ENCODE results near the gene MICAL2. TPM values are rescaled to one million over a fixed set of nuclear protein-coding genes. Genes with fewer than 3 reads are reported as not detected.
A peak's percentile ranks its signal among the peaks of the same experiment; 100 is the strongest.

The MICAL2 gene
- total RNA-seq, 1 experiment from 2014 or later, result 148 TPM

DNA sequence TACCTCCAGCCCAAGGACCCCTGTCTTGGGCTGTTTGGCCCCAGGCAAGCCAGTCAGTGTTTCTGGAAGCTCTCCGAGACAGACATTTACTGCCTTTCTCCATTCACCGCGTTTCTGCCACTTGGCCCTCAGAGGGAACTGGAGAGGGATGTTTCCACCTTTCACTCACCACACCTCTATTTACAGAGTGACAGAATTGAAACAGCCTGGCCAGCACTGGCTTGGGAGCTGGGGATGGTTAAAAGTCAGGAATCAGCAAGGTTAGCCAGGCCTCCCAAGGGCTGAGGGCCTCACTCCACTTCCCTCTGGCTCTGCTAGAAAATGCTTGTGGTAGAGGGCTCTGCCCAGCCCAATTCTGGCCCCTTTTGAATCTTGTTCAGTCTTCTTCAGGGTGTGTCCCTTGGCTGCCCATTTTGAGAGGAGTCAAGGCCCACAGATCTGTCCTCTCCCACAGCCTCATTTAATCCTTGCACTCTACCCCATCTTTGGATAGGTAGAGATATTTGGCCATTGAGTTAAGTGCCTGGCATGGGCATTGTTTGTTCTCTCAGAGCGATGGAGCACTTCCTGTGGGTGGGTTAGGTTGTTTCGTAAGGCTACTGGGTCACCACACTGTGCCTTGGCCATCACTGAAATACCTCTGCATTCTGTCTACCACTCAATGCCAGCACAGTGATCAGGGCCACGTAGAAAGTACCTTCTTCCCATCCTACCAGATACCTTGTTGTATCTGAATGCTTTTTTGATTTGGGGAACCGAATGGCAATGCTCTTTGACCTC, 119.2 kb downstream of the MICAL2 start:
- DNase-seq (ENCODE audit: low spot score), result no peak

DNA sequence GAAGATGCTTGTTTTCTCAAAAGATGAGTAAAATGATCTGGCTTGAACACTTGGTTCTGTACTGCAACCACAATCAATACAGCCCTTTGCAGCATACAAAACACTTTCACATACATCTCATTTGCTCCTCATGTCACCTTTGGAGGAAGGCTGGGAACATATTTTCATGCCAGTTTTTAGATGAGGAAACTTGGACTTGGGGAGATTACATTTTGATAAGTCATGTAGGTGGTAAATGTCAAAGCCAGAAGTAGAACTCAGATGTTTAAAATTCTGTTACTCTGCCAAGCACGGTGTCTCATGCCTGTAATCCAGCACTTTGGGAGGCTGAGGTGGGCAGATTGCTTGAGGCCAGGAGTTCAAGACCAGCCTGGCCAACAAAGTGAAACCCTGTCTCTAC, 121.8 kb downstream of the MICAL2 start:
- peak; percentile 57 for DNase-seq (ENCODE audit: low spot score)

DNA sequence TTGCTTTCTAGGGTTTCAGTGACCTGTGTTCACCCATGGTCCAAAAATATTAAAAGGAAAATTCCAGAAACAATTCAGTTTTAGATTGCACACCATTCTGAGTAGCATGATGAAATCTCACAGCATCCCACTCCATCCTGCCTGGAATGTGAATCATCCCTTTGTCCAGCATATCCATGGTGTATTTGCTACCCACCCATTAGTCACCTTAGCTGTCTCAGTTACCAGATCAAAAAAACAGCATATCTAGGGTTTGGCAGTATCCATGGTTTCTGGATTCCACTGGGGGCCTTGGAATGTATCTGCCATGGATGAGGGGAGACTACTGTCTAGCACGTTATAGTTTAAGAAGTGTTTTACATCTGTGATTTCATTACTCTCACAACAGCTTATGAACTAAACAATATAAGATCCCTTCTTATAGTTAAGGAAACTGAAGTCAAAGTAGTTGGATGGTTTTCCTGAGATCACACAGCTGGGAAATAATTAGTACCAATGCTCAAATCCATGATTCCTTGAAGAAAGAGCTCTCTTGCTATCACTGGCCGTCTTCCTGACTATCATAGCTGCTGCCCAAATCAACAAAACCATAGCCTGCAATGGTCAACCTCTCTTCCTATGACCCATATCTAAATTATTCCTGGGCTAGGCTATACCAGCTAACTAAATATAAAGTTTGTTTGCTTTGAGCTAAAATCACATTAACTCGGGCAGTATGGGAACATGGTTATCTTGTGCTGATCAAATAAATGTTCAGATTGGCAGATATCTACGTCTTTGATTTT, 122.6 kb downstream of the MICAL2 start:
- DNase-seq (ENCODE audit: low spot score), result peak; percentile 94

DNA sequence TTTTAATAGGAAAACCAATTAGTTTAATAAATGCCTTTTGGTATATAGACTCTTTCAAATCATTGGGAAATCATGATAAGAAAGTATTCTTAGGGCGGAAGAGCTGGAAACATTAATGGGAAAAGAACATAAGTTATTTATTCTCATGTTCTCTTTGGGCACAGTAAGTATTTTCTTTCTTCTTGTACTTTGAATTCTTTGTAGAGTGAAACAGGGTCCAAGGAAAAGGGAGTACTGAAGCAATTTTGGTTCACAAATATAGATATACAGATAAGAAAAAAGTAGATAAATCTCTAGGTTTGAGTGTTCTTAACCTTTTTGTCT, 123.2 kb downstream of the MICAL2 start:
- no peak for DNase-seq (ENCODE audit: low spot score)

DNA sequence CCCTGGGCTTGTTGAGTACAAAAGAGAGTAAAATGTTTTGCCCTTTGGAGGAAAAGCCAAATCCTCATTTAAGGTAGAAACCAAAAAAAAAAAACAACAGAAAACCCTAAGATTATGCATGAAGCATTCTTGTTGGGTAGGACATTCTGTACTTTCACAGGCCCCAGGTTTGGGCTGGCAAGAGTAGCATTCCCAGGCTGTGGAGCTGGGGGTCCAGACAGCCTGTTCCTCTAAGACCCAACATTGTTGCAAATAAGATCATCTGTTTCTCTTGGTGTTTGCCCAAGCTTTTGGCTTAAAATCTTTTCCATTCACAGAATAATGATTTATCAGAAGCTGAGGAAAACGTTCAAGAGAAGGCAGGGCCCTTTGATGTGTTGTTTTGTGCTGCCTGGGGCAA, 123.8 kb downstream of the MICAL2 start:
- DNase-seq (ENCODE audit: low spot score), result no peak

DNA sequence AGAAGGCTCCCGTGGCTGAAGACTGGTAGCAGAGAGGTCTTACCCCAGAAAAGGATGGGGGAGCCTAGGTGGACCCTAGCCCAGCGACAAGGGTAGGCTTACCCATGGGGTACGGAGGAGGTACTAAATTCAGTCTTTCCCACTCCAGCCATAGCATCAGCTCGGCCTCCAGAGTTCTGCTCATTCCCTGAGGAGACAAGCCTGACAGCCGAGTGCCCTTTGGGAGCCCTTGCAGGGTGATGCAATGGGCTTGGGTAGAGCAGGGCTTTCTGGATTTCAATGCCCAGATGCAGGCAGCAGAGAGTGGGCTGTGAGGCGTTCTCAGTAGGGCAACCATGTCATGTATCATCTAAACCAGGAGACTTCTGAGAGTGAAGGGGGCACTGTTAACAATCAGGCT, 124.7 kb downstream of the MICAL2 start:
- DNase-seq (ENCODE audit: low spot score), result no peak

DNA sequence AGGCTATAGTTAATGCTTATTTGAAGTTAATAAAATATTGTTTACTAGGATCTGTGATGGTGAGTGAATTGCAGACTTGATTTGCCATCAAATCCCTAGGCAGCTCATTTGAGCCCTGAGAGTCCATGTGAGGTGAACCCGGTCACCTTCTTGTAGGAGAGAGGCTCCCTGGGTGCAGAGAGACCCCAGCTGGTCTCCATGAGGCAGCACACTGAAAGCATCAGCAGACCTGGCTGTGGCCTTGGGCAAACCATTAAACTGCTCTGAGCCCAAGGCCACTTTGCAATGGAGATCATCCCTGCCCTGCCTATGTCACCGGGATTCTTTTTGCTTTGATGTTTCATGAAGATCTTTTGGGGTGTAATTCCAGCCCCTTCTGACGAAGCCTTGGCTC, 125.2 kb downstream of the MICAL2 start:
- peak; percentile 44 for DNase-seq (ENCODE audit: low spot score)

DNA sequence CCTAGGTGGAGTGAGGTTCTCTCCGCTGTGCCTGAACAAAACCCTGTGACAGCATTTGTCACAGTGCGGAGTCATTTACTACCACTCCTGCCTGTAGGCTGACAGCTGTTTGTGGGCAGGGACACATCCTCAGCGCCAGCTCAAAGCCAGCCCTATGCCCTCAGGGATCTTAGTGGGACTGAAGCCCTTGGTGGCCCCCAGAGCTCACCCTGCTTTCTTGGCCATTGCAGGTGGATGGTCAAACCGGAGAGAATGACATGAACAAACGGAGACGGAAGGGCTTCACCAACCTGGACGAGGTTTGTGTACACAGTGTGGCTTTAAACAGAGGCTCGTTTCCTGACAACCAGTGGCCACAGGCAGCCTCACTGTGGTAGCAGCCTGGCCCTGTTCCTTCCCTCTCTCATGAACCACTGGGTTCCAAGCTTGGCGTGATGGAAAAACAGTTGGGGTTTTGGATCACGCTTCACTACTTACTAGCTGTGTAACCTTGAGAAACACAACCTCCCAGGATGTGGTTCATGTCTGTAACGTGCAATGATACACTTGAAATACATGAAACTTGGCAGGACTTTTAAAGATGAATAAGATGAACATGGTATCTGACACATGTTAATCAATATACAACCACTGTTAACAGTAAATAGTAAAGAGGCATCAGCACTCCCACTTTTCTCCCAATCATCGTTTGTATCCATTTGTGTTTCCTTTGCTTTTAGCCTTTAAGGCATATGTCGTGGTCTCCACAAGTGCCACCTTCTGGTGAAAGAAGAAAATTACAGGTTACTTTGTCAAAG, 125.8 kb downstream of the MICAL2 start:
- peak; percentile 74 for DNase-seq (ENCODE audit: low spot score)

DNA sequence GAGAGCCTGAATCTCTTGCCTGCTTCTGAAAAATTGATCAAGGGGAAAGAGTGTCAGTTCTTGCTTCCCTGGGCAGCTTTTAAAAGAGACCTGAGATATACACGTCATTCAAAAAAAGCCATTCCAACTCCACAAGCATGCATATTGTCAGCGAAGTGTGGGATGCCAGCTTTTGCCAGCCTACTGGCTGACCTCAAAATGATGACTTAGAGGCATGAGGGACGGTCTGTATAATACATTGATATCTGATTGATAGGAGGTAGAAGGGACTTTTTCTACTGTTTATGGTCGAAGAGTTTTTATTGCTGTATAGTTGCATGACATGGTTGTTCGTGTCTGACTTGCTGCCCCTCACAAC, 126.3 kb downstream of the MICAL2 start:
- no peak for DNase-seq (ENCODE audit: low spot score)

DNA sequence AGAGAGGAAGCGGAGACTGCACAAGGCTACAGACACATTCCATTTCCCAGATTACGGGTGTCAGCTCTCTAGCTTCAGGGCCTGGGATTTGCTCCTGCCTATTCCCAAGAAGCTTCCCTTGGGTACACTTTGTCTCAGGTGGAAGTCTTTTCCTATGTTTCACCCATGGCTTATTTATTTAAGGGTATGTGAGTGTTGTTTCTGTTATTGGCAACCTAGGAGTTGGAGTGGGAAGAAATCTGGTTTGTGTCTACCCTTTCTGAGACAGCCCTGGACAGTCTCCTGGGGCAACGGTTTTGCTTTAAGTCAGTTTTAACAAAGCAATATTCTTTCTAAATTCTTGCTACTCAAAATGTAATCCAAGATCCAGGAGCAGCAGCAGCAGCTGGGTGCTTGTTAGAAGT, 127.0 kb downstream of the MICAL2 start:
- DNase-seq (ENCODE audit: low spot score), result no peak

DNA sequence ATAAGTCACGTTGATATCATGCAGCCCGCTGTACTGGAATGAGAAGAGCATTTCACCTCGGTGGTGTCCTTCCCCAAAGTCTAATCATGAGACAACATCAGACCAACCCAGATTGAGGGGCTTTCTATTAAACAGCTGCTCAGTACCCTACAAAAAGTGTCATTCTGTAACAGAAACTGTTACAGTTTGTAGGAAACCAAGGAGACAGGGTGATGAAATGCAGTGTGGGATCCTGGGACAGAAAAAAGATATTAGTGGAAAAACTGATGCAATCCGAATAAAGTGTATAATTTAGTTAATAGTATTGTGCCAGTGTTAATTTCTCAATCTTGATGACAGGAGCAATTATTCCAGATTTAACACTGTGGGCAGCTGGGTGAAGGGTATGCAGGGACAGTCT, 128.0 kb downstream of the MICAL2 start:
- DNase-seq (ENCODE audit: low spot score), result no peak

DNA sequence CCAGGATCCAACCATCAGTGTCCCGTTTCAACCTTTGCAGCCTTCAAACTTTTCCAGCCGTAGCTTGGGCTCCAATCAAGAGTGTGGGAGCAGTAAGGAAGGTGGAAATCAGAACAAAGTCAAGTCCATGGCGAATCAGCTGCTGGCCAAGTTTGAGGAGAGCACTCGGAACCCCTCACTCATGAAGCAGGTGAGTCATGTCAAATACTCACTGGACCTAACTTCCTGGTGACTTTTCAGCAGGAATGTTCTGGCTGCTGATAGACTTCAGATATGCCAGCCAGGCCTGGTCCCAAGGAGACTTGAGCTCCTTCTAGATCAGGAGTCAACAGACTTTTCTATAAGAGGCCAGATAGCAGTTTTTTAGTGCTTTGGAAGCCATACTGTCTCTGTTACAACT, 129.0 kb downstream of the MICAL2 start:
- peak; percentile 18 for DNase-seq (ENCODE audit: low spot score)

DNA sequence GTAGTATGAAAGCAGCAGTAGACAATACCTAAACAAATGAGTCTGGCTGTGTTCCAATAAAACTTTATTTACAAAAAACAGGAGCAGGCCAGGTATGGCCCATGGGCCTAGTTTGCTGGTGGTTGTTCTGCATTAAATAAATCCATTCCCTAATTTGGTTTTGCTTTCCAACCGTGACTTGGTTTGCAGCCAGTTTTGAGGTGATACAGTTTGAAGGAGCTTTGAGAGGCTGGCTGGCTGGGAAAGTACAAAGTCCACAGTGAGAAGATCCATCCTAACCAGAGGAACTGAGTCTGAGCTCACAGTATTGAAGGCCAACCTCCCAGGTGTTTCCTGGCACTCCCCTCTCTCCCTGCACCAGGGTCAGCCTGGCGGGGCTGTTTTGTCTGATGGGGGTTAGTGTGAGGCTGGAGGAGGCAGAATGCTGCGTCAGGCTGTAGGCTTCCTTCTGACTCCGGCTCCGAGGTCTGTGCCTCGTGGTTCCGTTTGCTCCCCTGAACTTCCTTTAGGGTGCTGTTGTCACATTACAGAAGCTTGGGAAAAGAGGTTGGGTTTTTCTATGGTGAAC, 129.5 kb downstream of the MICAL2 start:
- DNase-seq (ENCODE audit: low spot score), result no peak

DNA sequence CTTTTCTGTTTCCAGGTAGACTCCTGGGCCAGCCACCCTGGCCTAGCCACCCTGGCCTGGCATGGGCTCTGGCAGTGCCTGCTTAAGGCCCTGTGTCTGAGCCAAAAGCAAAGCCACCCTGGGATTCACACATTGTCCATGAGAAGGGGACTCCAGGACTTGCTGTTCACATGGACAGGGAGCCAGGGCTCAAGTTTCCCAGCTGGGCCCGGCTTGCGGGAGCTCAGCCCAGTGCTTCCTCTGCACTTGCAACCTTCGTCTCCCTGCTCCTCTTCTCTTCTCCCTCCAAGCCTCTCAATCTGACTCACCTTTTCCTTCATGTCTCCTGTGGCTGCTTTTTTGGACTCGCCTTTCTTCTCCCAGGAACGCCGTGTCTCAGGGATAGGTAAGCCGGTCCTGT, 130.3 kb downstream of the MICAL2 start:
- no peak for DNase-seq (ENCODE audit: low spot score)

DNA sequence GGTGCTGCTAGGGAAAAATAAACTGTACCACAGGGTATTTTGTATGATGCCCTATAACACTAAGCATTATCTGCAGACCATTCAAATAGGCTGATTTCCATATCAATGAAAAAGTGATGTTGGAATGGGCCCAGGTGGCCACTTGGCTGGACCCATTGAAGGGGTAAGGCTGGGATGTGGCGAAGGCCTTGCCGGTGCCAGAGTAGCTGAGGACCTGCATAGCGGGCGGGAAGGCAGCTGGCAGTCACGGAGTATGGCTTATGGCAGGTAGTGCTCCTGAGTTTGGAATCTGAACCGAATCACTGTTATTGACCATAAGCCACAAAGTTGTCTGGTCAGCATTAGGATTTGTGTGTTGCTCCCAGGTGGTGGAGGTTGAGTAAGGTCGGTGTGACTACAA, 131.0 kb downstream of the MICAL2 start:
- DNase-seq (ENCODE audit: low spot score), result no peak

DNA sequence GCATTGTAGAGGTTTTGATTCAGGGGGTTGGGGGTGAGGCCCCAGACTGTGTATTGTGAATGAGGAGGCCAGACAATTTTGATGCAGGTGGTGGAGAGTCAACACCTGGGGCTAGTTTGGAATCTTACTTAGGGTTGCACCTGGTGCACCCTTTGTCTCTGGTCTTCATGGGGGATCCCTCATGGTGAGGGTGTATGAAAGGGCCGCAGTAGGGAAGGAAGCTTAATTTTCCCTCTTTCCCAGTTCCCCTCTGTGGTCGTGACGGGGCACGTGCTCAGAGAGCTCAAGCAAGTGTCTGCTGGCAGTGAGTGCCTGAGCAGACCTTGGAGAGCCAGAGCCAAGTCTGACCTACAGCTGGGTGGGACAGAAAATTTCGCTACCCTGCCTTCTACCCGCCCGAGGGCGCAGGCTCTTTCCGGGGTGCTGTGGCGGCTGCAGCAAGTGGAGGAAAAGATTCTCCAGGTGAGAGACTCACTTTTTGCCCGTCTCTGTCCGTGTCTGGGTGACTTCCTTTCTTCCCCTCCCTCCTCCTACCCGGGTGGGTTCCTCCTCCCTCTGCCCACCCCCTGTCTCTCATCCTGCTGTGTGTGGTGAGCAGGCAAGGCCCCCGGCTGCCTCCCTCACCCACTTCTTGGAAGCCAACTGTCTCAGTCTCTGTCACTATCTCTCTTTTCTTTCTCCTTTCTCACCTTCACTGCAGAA, 131.7 kb downstream of the MICAL2 start:
- DNase-seq (ENCODE audit: low spot score), result no peak

DNA sequence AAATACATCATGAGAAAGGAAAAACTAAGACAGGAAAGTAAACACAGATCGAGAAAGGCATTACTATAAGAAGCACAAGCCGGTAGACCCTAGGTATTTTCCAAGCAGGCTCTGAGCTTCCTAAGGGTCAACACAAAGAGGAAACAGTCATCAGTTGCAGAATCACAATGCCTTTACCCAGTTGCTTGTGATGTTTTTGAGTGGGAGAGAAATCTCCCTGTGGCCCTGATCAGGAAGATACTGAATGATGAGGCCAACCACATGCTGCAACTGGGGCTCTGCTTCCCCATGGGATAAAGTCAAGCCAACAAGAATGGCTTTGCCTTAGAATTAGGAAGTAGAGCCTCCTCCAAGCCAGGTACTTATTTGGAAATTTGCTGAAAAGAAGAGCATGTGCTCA, 132.6 kb downstream of the MICAL2 start:
- DNase-seq (ENCODE audit: low spot score), result no peak

DNA sequence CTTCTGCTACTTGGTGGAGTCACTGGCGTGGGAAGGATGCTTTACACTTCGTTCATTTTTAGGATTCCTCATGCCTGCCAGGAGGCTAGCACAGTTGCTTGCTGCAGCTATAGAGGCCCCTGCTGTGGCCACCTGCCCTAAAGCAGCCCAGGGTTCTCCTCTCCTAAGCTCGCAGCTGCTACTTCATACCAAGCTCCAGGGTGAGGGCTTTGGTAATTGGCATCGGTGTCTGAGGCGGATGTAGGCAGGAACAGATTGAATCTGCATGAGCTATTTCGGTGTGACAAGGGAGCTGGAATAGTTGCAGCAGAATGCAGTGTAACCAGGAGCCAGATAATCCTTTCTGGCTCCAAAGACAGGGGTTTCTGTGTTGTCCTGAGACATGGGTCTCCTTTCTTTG, 133.1 kb downstream of the MICAL2 start:
- no peak for DNase-seq (ENCODE audit: low spot score)

DNA sequence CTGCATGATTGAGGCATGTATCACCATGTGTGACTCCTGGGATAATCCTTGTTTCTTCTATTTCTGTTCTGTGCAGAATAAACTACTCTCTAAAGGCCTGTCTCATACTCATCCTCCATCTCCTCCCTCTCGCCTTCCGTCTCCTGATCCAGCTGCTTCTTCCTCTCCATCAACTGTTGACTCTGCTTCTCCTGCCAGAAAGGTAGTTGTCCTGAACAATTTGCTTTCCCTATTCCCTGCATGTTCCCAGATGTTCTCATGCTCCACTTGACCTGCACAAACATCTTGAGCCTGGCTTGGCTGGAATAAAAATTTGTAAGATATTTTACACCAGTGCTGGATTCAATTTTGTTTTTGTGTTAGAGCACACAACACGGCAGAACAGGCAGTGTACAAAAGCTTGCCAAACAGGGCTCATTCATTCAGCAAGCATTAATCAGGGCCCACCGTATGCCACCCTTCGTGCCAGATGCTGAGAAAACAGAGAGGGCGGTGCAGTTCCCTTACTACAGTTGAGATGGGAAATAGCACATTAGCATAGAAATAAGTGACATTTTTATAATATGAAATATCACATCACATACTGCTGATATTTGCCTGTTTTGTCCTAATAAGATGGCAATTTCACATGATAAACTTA, 133.6 kb downstream of the MICAL2 start:
- no peak for DNase-seq (ENCODE audit: low spot score)

DNA sequence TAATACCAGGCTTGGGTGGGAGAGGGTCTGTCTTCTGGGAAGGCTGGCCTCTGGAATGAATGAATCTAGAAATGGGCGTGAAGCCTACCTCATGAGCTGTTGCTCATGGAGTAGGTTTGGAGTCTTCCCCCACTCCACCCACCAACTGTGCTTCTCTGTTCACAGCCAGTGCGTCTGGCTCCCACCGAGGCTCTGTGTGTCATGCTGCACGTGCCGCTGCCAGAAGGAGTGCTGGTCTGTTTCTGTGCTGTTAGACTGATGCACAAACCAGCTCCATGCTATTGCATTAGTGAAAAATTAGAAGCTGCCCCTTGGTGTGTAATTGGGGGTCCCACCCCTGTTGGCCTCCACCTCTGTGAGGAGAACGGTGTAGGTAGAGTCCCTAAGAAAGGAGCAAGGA, 134.7 kb downstream of the MICAL2 start:
- DNase-seq (ENCODE audit: low spot score), result no peak

DNA sequence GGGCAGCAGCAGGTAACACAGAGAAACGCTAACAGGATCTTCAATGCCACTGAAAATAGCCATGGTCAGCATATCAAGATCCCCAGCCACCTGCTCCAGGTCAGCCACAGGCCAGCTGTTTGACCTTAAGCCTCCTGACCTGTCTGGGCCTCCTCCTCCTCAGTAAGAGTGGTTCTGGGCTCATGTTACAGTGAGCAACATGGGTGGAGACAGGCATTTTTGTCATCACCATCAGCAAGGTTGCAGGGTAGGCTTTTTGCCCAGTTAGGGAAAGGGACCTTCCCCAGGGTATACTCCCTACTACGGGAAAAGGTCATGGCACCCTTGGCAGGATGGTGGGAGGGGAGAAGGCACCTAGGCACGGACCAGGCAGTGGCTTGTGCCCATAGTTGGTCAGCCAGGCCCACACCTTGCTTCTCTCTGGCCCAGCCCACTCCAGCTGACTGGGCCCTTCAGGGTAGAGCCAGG, 135.2 kb downstream of the MICAL2 start:
- no peak for DNase-seq (ENCODE audit: low spot score)
